Keratinocyte (primary cell): ENCODE data around the gene TENM3. TPM values are rescaled to one million over a fixed set of nuclear protein-coding genes. Genes with fewer than 3 reads are reported as not detected.
A peak's percentile ranks its signal among the peaks of the same experiment; 100 is the strongest.

Experiments used
- DNase-seq: peaks from one replicate; pipeline ENCODE4 v3.0.0-alpha.2; 2011; ENCODE audit warnings: low read depth, missing footprints, low spot score
- FAIRE-seq: peaks from 2 replicates; lab custom pipeline; 2011; peaks lifted over from hg19 to GRCh38; lab: Jason Lieb, UNC
- H2AFZ ChIP-seq: 2 replicates; pipeline ENCODE4 v1.6.0; 2012; ENCODE audit warnings: low read length, control low read depth, inconsistent platforms; ENCODE audit not compliant: control insufficient read depth
- H3K27ac ChIP-seq: 2 replicates; pipeline ENCODE4 v1.5.1; 2011; ENCODE audit warnings: low read length; ENCODE audit not compliant: control insufficient read depth, insufficient read depth
- H3K27me3 ChIP-seq: 3 replicates; pipeline ENCODE4 v1.6.0; 2011; ENCODE audit warnings: low read length; ENCODE audit not compliant: control insufficient read depth, insufficient read depth; ENCODE audit errors: extremely low read depth
- H3K36me3 ChIP-seq, 2 experiments: 2 replicates in 1 of 2; 3 replicates in 1 of 2; pipeline ENCODE4 v1.5.1; 2011; ENCODE audit warnings: low read length in 2 of 2, mild to moderate bottlenecking in 1 of 2; ENCODE audit not compliant: control insufficient read depth in 2 of 2, insufficient read depth in 2 of 2; ENCODE audit errors: extremely low read depth in 1 of 2
- H3K4me1 ChIP-seq: 3 replicates; pipeline ENCODE4 v1.5.1; 2011; ENCODE audit warnings: low read length; ENCODE audit not compliant: control insufficient read depth, insufficient read depth; ENCODE audit errors: extremely low read depth
- H3K4me2 ChIP-seq: 3 replicates; pipeline ENCODE4 v1.6.0; 2011; ENCODE audit warnings: low read depth, low read length; ENCODE audit not compliant: control insufficient read depth, insufficient read depth; ENCODE audit errors: extremely low read depth
- H3K4me3 ChIP-seq, 3 experiments: fragments of 200-600 bp in 1 of 3; sonication (generic) in 1 of 3; 2 replicates in 2 of 3; 3 replicates in 1 of 3; pipeline ENCODE4 v1.5.1; 2011 to 2016; ENCODE audit warnings: low read length in 3 of 3, mild to moderate bottlenecking in 3 of 3, control low read depth in 2 of 3, inconsistent platforms in 1 of 3, low read depth in 1 of 3, mixed read lengths in 1 of 3, mixed run types in 1 of 3, moderate library complexity in 1 of 3; ENCODE audit not compliant: control insufficient read depth in 2 of 3, insufficient read depth in 2 of 3; ENCODE audit errors: extremely low read depth in 1 of 3
- H3K79me2 ChIP-seq: 2 replicates; pipeline ENCODE4 v1.6.0; 2012; ENCODE audit warnings: low read length; ENCODE audit not compliant: control insufficient read depth, insufficient read depth
- H3K9ac ChIP-seq: 3 replicates; pipeline ENCODE4 v1.6.0; 2011; ENCODE audit warnings: low read length; ENCODE audit not compliant: control insufficient read depth, insufficient read depth; ENCODE audit errors: extremely low read depth
- H3K9me1 ChIP-seq: 3 replicates; pipeline ENCODE4 v1.6.0; 2011; ENCODE audit warnings: low read length; ENCODE audit not compliant: control insufficient read depth, insufficient read depth; ENCODE audit errors: extremely low read depth
- H3K9me3 ChIP-seq: 2 replicates; pipeline ENCODE4 v1.5.1; 2012; ENCODE audit warnings: low read depth, low read length; ENCODE audit not compliant: control insufficient read depth
- H4K20me1 ChIP-seq: 3 replicates; pipeline ENCODE4 v1.6.0; 2011; ENCODE audit warnings: low read length; ENCODE audit not compliant: control insufficient read depth, insufficient read depth; ENCODE audit errors: extremely low read depth
- EZH2 ChIP-seq: IDR thresholded peaks from one replicate; pipeline ENCODE4 v1.6.1; 2012; ENCODE audit warnings: inconsistent platforms, mild to moderate bottlenecking, low read length, moderate library complexity
- dilution Hi-C: fragments of 300-500 bp; cut with MboI; formaldehyde crosslinking; loops from one replicate; pipeline ENCODE4 v1.7.0; 2020; ENCODE audit warnings: low sequenced_read_pairs; ENCODE audit not compliant: extremely low pct_ligation_motif_present
- polyA plus RNA-seq, 5 experiments: library from polyadenylated mRNA; depleted of rRNA in 3 of 5; stranded (reverse) in 3 of 5; stranded (forward) in 1 of 5; unstranded in 1 of 5; fragments of >200 nt; gene quantifications; 1 replicate in 1 of 5; 2 replicates in 3 of 5; 3 replicates in 1 of 5; pipeline versions ENCODE4 v1.2.1 to v1.2.3, GENCODE V29; 2011 to 2012; ENCODE audit warnings: missing spikeins in 2 of 5, low read depth in 1 of 5, low replicate concordance in 1 of 5
- TF ChIP-seq, protein P1 (sequence below), 3 experiments: IDR thresholded peaks in 1 of 3; conservative IDR thresholded peaks in 1 of 3; optimal IDR thresholded peaks in 1 of 3; 2 replicates in 2 of 3; 3 replicates in 1 of 3; pipeline versions ENCODE3 to v1.5.1; 2011; ENCODE audit warnings: low read length in 3 of 3, mild to moderate bottlenecking in 3 of 3, moderate library complexity in 2 of 3, control low read depth in 1 of 3, inconsistent platforms in 1 of 3; ENCODE audit not compliant: insufficient read depth in 2 of 3; ENCODE audit errors: extremely low read depth in 1 of 3

The TENM3 gene
- polyA plus RNA-seq, 1 donor (not counting 4 experiments of a cell fraction or from before 2014, with no cell fraction given) = 17.0 TPM

DNA sequence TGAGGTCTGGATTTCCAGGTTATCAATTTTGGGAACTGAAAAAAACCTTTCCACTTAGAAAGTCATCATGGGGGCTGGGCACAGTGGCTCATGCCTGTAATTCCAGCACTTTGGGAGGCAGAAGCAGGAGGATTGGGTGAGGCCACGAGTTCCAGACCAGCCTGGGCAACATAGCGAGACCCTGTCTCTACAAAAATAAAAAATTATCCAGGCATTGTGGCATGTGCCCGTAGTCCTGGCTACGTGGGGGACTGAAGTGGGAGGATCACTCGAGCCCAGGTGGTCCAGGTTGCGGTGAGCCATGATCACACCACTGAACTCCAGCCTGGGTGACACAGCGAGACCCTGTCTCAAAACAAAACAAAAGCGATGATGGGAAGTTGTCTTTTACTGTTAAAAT, 7.9 kb downstream of the TENM3 start:
- Histone ChIP-seq H3K9me3 (no peaks in the 10 kb centered on the region), H3K4me2 (peak overlapping the region; percentile 79), H3K79me2 (peaks cover 5% of the 10 kb centered on the region), H3K9me1 (no peaks in the 10 kb centered on the region), H3K9ac (no peak overlapping the region), H3K4me1 (peaks cover 33% of the 10 kb centered on the region), H3K36me3 (no peaks in the 10 kb centered on the region), H3K4me3 (no peak overlapping the region), H2AFZ (no peak overlapping the region), H3K27me3 (no peaks in the 10 kb centered on the region), H4K20me1 (no peaks in the 10 kb centered on the region), H3K27ac (peak overlapping the region; percentile 71)
- TF ChIP-seq, protein P1, sequence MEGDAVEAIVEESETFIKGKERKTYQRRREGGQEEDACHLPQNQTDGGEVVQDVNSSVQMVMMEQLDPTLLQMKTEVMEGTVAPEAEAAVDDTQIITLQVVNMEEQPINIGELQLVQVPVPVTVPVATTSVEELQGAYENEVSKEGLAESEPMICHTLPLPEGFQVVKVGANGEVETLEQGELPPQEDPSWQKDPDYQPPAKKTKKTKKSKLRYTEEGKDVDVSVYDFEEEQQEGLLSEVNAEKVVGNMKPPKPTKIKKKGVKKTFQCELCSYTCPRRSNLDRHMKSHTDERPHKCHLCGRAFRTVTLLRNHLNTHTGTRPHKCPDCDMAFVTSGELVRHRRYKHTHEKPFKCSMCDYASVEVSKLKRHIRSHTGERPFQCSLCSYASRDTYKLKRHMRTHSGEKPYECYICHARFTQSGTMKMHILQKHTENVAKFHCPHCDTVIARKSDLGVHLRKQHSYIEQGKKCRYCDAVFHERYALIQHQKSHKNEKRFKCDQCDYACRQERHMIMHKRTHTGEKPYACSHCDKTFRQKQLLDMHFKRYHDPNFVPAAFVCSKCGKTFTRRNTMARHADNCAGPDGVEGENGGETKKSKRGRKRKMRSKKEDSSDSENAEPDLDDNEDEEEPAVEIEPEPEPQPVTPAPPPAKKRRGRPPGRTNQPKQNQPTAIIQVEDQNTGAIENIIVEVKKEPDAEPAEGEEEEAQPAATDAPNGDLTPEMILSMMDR (optimal IDR thresholded peaks at IDR 0.05 in 1 of 3, IDR thresholded peaks at IDR 0.05 in 1 of 3, conservative IDR thresholded peaks at IDR 0.05 in 1 of 3; ENCODE audit: extremely low read depth in 1 of 3, insufficient read depth in 2 of 3, low read length in 3 of 3) = no peak
- TF ChIP-seq EZH2 = no peak
- no peak for DNase-seq
- dilution Hi-C loops = no loop called here
- FAIRE-seq = no peak

DNA sequence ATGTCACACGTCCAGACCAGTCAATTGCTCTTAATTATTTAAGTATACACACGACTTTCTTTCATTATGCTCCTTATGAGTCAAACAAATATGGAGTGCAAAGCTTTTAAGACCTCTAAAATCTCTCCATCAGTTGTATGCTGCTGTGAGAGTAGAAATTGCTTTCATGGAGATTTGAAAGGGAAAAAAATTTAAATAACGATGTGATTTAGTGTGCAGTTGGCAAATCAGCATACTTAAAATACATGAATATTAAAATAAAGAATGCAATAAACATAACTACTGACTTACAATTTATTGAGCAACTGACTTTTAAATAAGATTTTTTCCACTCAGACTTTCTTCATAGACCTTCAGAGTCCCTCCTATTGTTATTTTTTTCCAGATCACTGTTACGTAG, 9.0 kb downstream of the TENM3 start:
- FAIRE-seq (no peak), DNase-seq (no peak)
- dilution Hi-C loops = no loop called here
- Histone ChIP-seq H3K4me2 (no peak overlapping the region), H3K27ac (no peak overlapping the region), H3K27me3 (no peaks in the 10 kb centered on the region), H3K9me1 (no peaks in the 10 kb centered on the region), H3K4me1 (peaks cover 23% of the 10 kb centered on the region), H4K20me1 (no peaks in the 10 kb centered on the region), H3K9ac (no peak overlapping the region), H3K9me3 (no peaks in the 10 kb centered on the region), H3K79me2 (peaks cover 5% of the 10 kb centered on the region), H2AFZ (no peak overlapping the region), H3K36me3 (no peaks in the 10 kb centered on the region), H3K4me3 (no peak overlapping the region)
- no peak for TF ChIP-seq EZH2
- TF ChIP-seq, protein P1 (optimal IDR thresholded peaks at IDR 0.05 in 1 of 3, IDR thresholded peaks at IDR 0.05 in 1 of 3, conservative IDR thresholded peaks at IDR 0.05 in 1 of 3; ENCODE audit: extremely low read depth in 1 of 3, insufficient read depth in 2 of 3, low read length in 3 of 3) = no peak
